NB4 (cell line): ENCODE measurements around the gene ANKRD22.

Source experiments
- DNase-seq: peaks from one replicate; pipeline ENCODE4 v3.0.0; 2010; ENCODE audit warnings: low read depth
- H3K4me3 ChIP-seq: one replicate; pipeline ENCODE4 v1.5.1; 2011; ENCODE audit warnings: mild to moderate bottlenecking, low read depth, low read length, moderate library complexity
- MYC ChIP-seq: IDR thresholded peaks from 2 replicates; pipeline ENCODE4 v1.6.1; 2011; ENCODE audit warnings: low read depth, low read length
- POLR2A ChIP-seq: IDR thresholded peaks from 2 replicates; pipeline ENCODE4 v1.6.1; 2011; ENCODE audit warnings: mild to moderate bottlenecking; ENCODE audit not compliant: insufficient read length; ENCODE audit errors: extremely low read depth
- TF ChIP-seq, protein P1 (sequence below): IDR thresholded peaks from 2 replicates; pipeline ENCODE4 v1.6.1; 2011; ENCODE audit warnings: low read depth, low read length
- TF ChIP-seq, protein P2 (sequence below): IDR thresholded peaks from one replicate; pipeline ENCODE4 v1.5.1; 2012; ENCODE audit warnings: low read depth, low read length

ANKRD22 gene

DNA sequence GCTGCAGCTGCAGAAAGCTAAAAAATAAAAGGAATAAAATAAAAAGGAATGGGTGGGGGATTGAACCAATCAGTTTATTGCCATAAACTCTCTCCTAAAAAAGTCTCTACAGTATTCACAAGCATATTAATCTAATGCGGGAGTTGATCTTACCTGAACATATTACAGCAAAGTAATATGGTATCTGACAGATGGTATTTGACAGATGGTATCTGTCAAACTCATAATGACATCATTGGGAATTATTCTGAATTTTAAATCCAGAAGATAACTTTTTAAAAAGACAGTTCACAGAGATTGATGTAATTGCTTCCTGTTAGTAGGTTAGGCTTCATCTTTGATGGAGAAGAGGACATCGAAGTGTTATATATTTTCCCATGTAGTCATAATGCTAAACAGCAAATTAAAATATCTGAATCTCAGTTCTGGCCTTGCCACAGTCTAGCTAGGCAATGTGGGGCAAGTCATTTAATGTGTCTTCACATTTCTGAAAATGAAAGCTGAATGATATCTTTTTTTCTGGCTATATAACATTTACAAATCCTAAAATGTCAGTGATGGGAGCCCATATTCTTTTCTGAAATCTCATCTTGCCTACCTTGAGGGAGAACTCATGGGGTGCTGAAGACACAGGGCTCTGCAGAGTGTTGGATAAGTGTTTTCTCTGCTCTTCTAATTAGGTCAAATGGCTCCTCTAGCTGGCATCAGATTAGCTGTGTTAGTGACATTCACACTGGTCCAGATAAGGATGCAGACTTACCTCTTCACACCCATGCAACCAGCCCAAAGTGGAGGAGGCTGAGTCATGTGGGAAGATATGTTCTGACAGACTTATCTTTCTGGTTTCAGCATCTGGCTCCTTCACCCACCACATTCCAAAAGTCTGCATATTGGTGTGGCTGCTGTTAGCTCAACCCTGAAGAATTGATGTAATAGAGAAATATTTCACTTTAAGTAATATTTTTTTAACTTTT, 51.2 kb downstream of the ANKRD22 start:
- DNase-seq, result no peak

DNA sequence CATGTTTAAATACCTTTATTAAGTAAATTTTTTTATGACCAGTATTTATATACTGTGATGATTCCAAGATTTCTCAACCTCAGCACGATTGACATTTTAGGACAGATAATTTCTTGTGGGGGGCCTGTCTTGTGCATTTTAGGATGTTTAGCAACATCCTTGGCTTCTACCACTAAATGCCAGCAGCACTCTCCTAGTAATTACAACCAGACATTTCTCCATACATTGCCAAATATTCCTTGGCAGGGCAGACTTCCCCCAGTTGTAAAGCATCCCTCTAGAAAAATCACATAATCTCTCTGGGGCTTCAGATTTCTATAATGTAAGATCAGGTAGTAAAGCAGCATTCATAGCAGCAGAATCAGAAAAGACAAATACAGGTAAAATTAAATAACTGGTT, 56.9 kb downstream of the ANKRD22 start:
- TF ChIP-seq, protein P1, sequence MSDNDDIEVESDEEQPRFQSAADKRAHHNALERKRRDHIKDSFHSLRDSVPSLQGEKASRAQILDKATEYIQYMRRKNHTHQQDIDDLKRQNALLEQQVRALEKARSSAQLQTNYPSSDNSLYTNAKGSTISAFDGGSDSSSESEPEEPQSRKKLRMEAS, result no peak
- TF ChIP-seq MYC (no peak), POLR2A (no peak)
- TF ChIP-seq, protein P2, sequence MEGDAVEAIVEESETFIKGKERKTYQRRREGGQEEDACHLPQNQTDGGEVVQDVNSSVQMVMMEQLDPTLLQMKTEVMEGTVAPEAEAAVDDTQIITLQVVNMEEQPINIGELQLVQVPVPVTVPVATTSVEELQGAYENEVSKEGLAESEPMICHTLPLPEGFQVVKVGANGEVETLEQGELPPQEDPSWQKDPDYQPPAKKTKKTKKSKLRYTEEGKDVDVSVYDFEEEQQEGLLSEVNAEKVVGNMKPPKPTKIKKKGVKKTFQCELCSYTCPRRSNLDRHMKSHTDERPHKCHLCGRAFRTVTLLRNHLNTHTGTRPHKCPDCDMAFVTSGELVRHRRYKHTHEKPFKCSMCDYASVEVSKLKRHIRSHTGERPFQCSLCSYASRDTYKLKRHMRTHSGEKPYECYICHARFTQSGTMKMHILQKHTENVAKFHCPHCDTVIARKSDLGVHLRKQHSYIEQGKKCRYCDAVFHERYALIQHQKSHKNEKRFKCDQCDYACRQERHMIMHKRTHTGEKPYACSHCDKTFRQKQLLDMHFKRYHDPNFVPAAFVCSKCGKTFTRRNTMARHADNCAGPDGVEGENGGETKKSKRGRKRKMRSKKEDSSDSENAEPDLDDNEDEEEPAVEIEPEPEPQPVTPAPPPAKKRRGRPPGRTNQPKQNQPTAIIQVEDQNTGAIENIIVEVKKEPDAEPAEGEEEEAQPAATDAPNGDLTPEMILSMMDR, result no peak

More for the DNA sequence above, 51.2 kb downstream of the ANKRD22 start:
- TF ChIP-seq, protein P2, result no peak
- no peak for TF ChIP-seq POLR2A
- no peak for TF ChIP-seq MYC
- TF ChIP-seq, protein P1, result no peak
- no peak overlapping the region for H3K4me3 ChIP-seq

DNA sequence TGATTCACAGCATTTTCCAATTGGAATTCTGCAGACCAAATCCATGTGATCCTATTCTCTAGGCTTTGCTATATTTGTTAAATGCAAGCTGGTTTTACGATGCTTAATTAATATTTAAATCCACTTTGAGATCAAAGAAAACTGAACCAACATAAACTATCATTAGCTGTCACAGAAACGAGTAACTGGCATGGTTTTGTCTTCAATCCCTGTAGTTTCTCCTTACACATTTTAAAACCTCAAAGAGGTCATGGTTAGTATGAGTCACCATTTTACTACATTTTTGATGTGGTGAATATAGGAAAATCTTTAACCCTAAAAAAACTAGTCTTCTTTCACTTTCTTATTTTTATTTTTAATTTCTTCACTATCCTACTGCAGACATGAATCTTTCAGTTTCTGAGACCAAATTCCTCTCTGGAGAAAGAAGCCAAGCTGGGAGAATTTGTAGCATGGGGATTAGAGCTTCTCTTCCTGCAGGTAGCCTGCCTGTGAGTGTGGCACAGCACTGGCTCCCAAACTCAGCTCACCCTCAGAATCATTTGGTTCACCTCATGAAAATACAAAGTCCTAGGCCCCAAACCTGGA, 57.8 kb downstream of the ANKRD22 start:
- TF ChIP-seq MYC, result no peak
- TF ChIP-seq, protein P2, result no peak
- peak; percentile 57 for DNase-seq
- H3K4me3 ChIP-seq, result no peak overlapping the region

More for the DNA sequence above, 56.9 kb downstream of the ANKRD22 start:
- no peak for DNase-seq
- no peak overlapping the region for H3K4me3 ChIP-seq

DNA sequence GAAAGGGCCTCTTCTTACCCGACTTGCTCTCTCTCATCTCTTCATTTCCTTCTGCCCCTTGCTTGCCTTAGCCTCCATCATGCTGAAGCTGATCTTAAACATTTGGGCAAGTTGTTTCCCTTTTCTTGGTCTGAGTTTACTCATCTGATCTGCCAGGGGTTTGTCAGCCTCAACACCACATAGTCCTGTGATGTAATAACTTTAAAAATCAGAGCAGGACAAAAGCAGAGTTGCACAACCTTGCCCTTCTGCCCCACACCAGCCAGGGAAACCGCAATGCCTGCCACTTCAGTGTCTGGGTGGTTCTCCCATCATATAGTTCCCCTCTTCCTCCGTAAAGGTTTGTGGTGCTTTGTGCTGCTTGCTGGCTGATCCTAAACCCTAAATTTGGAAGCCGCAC, 59.0 kb downstream of the ANKRD22 start:
- peak; percentile 95 for DNase-seq
- no peak overlapping the region for H3K4me3 ChIP-seq

DNA sequence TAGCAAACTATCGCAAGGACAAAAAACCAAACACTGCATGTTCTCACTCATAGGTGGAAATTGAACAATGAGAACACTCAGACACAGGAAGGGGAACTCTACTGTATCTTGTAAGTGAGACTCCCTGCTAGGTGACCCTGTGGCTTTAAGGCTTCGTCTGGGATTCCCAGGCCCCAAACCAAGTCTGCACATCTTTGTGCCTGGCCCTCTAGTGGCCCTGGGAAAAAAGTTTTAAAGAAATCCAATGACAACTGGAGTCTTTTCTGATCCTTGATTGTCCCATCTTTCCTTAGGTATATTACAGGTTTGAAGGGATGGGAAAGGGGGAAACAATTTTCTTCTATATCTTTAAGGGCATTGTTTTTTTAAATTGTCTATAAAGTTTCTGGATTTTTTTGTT, 59.7 kb downstream of the ANKRD22 start:
- peak; percentile 58 for DNase-seq
- TF ChIP-seq, protein P1, result no peak
- TF ChIP-seq, protein P2, result peak; percentile 33
- H3K4me3 ChIP-seq, result no peak overlapping the region

More for the DNA sequence above, 59.0 kb downstream of the ANKRD22 start:
- TF ChIP-seq MYC, result peak; percentile 19; the same call in 1 of the 2 replicates
- TF ChIP-seq, protein P2, result no peak

DNA sequence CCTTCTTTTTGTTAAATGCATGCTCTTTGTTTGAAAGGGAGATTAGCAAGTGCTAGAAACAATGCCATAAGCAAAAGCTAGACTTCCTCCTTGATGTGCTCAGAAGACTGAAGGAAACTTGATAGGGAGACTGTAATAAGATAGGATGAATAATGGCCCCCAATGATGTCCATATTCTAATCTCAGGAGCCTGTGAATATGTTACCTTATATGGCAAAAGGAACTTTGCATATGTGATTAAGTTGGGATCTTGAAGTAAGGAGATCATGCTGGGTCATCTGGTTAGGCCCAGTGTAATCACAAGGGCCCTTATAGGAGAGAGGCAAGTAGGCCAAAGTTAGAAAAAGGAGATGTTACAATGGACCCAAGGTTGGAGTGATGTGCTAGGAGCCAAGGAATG, 62.7 kb downstream of the ANKRD22 start:
- H3K4me3 ChIP-seq, result no peak overlapping the region
- TF ChIP-seq, protein P1, result no peak
- TF ChIP-seq, protein P2, result no peak
- no peak for TF ChIP-seq MYC
- no peak for TF ChIP-seq POLR2A
- no peak for DNase-seq
